HUES48 (cell line): ENCODE results near the gene EMD.

Experiments used
- H3K27ac ChIP-seq: one replicate; pipeline ENCODE4 v1.7.0; 2013; ENCODE audit warnings: low read depth, low read length, inconsistent platforms
- H3K27me3 ChIP-seq: 2 replicates; pipeline ENCODE4 v1.6.1; 2013; ENCODE audit warnings: mild to moderate bottlenecking, low read length; ENCODE audit not compliant: control insufficient read depth, insufficient read depth
- H3K36me3 ChIP-seq: 2 replicates; pipeline ENCODE4 v1.6.1; 2013; ENCODE audit warnings: low read length; ENCODE audit not compliant: control insufficient read depth, insufficient read depth
- H3K4me1 ChIP-seq: 2 replicates; pipeline ENCODE4 v1.6.1; 2013; ENCODE audit warnings: mild to moderate bottlenecking, low read length; ENCODE audit not compliant: control insufficient read depth, insufficient read depth
- H3K4me3 ChIP-seq: 2 replicates; pipeline ENCODE4 v1.5.1; 2013; ENCODE audit warnings: mild to moderate bottlenecking, low read depth, low read length
- H3K9ac ChIP-seq: 2 replicates; pipeline ENCODE4 v1.6.1; 2013; ENCODE audit warnings: mild to moderate bottlenecking, low read depth, low read length, moderate library complexity
- H3K9me3 ChIP-seq: 2 replicates; pipeline ENCODE4 v1.6.1; 2013; ENCODE audit warnings: low read length; ENCODE audit not compliant: control insufficient read depth, insufficient read depth

The EMD gene

DNA sequence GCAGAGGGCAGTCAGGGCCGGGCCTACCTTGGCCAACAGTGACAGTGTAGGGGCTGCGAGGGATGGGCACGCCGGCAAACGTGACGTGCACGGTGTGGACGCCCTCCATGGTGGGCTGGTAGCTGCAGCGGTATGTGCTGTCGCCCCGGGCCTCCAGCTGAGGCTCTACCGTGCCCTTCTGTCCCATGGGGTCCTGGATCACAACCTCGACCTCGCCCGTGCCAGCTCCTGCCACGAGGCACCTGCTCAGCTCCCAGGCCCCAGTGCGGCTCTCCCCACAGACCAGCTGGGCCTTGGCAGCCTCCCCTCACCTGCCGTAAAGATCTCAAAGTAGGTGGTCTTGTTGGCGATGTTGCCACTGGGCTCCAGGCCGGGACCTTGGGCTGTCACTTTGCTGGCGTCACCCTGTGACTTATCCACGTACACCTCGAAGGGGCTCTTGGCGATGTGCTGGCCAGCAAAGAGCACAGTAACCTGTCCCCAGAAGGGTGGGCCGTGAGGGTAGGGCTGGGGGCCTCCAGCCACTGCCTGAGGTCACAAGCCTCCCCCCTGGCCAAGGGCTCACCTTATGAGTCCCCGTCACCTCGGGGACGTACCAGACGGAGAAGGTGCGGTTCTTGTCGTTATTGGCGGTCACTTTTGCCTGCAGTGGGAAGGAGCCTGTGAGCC is 13.0 kb upstream of the EMD start:
- H3K27ac ChIP-seq = no peak overlapping the region
- H3K36me3 ChIP-seq = peaks cover 78% of the 10 kb centered on the region
- H3K4me1 ChIP-seq = no peaks in the 10 kb centered on the region

DNA sequence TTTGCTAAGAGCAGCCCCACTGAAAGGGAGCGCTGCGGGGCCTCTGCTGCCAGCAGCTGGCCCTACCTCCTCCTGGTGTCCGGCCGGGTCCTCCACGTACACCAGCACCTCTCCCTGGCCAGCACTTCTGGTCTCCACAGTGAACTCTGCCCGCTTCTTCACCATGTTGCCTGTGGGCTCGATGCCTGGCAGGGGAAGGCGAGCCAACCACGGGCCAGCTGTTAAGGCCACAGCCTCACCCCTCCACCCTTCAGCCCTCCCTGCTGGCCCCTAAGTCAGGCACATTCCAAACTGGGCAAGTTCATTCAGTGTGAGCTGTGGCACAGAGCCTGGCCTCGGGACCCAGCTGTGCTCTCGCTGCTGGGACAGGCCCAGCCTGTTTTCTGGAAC is 12.4 kb upstream of the EMD start:
- peak overlapping the region; percentile 26 for H3K27ac ChIP-seq
- no peaks in the 10 kb centered on the region for H3K27me3 ChIP-seq
- no peak overlapping the region for H3K9ac ChIP-seq
- H3K4me1 ChIP-seq = no peaks in the 10 kb centered on the region
- H3K4me3 ChIP-seq = no peak overlapping the region
- H3K36me3 ChIP-seq = peaks cover 73% of the 10 kb centered on the region
- peaks cover 27% of the 10 kb centered on the region for H3K9me3 ChIP-seq

More for the DNA sequence above, 13.0 kb upstream of the EMD start:
- Histone ChIP-seq H3K9ac (no peak overlapping the region), H3K9me3 (peaks cover 29% of the 10 kb centered on the region), H3K27me3 (no peaks in the 10 kb centered on the region), H3K4me3 (no peak overlapping the region)

DNA sequence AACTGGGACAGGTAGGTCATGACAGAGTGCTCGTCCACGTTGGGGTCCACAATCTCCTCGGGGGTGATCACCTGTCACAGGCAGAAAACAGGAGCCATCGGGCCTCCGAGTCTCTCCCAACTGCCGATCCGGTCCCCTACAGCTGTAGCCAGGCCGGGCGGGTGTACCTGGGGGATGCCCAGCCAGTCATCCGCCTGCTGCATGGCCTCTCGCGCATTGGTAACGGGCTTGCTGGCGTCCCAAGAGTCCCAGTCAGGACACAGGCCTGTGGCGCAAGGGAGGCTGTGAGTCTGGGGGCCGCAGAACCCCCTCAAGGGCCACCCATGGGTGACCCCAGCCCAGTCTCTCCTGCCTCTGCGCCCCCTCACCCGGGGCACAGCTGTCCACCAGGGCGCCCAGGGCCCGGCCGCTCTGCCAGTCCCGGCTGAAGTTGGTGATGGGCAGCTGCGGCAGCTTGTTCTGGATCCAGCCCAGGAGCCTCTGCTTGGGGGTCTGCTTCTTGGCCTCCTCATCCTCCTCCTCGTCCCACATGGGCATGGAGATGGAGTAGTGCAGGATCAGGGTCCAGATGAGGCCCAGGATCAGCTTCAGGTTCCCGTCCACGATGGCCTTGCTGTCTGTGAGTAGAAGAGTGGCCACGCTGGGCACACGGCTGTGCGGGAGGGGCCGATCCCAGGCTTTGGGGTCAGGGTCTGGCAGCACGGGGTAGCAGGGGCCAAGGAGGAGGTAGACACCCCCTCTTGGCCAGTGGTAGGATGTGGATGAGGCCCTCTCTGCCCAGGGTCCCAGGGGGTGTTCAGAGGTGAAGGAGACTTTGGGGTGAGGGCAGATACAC is 11.4 kb upstream of the EMD start:
- Histone ChIP-seq H3K36me3 (peaks cover 62% of the 10 kb centered on the region), H3K9me3 (peaks cover 27% of the 10 kb centered on the region), H3K27ac (peak overlapping the region; percentile 97), H3K4me1 (peaks cover 7% of the 10 kb centered on the region; the same call in 1 of the 2 replicates), H3K9ac (no peak overlapping the region), H3K27me3 (no peaks in the 10 kb centered on the region), H3K4me3 (0 out of 2 replicates have a peak overlapping the region, but pooled peaks have one; percentile 92)

DNA sequence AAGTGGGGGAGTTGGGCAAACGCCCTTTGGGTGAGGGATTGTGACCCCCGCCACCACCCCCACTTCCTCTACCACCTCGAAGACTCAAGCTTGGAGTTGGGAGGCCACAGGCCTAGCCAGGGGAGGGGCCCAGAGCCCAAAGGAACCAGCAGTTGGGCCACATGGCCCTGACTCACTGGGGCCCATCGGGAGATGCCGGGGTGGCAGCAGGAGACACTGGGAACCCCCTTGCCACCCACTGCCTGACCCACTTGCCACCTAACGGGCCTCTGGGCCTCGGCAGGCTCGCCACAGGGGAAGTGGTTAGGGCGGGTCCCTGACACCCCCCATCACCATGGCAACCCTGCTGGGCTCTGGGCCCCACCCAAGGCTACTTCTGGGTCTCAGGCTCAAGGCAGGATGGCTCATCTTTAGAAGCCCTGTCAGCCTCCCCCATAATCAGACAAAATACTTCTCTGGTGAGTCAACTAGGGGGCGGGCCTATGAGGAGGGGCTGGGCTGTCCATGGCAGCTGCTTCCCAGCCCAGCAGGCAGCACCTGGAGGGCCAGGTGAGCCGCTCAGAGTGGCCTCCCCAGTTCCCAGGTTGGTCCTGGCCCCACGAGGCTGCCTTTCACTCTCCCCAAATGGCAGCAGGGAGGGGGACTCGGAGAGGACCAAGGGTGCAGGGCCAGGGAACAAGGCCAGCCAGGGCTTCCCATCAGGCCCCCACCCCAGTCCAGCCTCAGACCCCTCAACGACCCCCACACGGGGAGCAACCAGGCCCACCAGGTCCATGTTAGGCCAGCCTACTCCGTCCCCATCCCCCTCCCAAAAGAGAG is 10.3 kb upstream of the EMD start:
- peaks cover 54% of the 10 kb centered on the region for H3K36me3 ChIP-seq
- 0 out of 2 replicates have a peak, but pooled peaks cover 1% of the 10 kb centered on the region for H3K27me3 ChIP-seq
- H3K4me3 ChIP-seq = peak overlapping the region; percentile 92
- peaks cover 15% of the 10 kb centered on the region for H3K4me1 ChIP-seq
- peak overlapping the region; percentile 81 for H3K9ac ChIP-seq
- peak overlapping the region; percentile 97 for H3K27ac ChIP-seq
- peaks cover 30% of the 10 kb centered on the region for H3K9me3 ChIP-seq

DNA sequence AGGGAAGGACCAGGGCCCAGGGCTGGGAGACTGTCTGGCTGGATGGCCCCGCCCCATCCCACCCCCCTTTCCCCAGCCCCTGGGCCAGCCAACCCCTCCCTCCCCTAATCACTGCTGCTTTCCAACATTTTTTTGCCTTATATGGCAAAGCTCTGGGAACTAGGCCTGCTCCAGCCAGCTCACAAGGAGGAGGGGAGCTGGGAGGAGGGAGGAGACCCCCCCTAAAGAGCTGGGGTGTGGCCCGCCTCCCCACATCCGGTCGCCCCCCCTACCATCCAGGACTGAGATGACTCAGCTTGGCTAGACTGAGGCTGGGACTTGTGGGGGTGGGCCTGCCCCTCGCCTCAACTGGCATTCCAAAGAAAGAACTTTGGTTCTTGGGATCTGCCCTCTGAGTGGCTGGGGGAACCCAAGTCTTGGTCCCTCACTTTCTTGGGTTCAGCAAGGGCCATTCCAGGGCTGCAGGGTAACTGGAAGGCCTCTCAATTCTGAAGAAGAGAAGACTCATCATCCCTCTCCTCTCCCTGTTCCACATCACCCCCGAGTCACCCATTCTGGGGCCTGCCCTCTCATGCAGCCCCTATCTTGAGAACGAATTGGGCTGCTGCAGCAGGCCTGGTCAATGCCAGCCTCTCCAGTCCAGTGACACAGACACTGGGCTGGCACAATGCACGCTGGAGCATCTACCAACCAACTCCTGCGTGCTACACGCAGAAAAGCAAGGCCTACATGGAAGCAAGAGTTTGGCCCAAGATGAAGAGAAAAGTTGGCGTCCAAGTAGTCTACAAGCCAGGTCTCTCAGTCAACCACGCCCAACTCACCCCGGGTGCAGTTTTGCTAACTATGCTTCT is 9.4 kb upstream of the EMD start:
- Histone ChIP-seq H3K4me3 (peak overlapping the region; percentile 92), H3K27me3 (peaks cover 4% of the 10 kb centered on the region; the same call in 1 of the 2 replicates), H3K9ac (peak overlapping the region; percentile 99), H3K36me3 (peaks cover 46% of the 10 kb centered on the region), H3K27ac (peak overlapping the region; percentile 97), H3K4me1 (peaks cover 18% of the 10 kb centered on the region), H3K9me3 (peaks cover 28% of the 10 kb centered on the region)

DNA sequence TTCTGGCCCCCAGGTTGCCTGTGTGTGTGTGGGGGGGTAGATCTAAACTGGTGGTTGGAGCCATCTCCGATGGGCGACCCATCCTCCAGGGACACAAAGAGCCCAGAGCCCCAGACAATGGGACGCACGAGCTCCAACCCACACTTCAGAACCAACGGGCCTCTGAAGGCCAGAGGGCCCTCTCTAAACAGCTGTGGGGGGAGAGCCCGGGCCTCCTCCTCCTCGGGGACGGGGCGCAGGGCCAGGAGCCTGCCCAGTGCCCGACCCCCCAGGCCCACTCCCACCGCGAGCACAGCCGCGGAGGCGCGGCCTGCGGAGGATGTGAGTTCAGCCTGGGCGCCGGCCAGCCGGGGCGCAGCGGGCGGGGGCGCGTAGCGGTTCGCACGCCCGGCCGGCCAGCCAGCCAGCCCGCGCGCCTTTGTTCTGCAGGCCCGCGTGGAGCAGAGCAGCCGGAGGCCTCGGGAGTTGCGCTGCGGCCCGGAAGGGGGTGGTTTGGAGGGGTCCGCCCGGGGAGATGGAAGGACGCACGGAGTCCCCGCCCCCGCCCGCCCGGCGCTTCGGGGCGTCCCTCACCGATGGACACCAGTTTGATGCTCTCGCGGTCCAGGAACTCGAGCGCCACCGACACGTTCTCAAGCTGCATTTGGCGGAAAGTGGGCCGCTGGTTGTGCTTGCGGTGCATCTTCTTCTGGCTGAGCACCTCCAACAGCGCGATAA is 8.6 kb upstream of the EMD start:
- Histone ChIP-seq H3K4me3 (peak overlapping the region; percentile 92), H3K36me3 (peaks cover 38% of the 10 kb centered on the region), H3K27ac (peak overlapping the region; percentile 97), H3K4me1 (peaks cover 18% of the 10 kb centered on the region), H3K9ac (peak overlapping the region; percentile 99), H3K9me3 (peaks cover 26% of the 10 kb centered on the region), H3K27me3 (peaks cover 4% of the 10 kb centered on the region; the same call in 1 of the 2 replicates)

DNA sequence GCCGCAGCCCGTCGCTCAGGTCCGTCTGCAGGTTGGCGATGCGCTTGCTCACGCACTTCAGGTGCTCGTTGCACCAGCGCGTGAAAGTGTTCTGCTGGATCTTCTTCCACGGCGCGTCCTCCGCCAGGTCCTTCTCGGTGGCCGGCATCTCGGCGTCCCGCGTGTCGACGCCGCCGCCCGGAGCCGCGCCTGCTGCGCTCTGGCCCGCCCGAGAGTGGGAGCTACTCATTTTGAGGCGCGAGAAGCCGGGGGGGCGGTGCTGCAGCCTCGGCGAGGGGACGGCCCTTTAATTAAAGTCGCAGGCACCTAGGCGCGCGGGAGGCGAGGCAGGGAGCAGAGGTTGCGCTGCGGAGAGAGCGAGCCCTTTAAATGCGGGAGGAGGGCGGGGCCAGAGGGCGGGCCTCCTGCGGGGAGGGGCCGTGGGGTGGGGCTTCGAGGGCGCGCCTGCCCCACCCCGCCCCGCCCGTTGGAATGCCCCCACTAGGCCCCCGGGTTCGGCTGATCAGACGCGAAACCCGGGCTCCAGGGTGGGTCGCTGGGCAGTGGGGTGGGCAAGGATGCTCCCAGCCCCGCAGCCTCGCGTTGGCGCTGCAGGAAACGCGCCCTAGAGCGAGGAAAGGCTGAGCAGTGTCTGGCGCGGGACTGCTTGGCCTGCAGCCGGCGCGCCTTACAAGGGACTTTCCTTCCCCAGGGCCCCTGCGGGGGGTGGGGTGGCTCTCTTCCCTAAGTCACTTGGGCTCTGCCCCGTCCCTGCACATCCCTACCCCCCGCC is 7.9 kb upstream of the EMD start:
- peak overlapping the region; percentile 97 for H3K27ac ChIP-seq
- H3K36me3 ChIP-seq = peaks cover 31% of the 10 kb centered on the region
- peak overlapping the region; percentile 99 for H3K9ac ChIP-seq
- H3K4me1 ChIP-seq = peaks cover 18% of the 10 kb centered on the region
- peaks cover 26% of the 10 kb centered on the region for H3K9me3 ChIP-seq
- H3K27me3 ChIP-seq = peaks cover 4% of the 10 kb centered on the region; the same call in 1 of the 2 replicates
- H3K4me3 ChIP-seq = peak overlapping the region; percentile 92

DNA sequence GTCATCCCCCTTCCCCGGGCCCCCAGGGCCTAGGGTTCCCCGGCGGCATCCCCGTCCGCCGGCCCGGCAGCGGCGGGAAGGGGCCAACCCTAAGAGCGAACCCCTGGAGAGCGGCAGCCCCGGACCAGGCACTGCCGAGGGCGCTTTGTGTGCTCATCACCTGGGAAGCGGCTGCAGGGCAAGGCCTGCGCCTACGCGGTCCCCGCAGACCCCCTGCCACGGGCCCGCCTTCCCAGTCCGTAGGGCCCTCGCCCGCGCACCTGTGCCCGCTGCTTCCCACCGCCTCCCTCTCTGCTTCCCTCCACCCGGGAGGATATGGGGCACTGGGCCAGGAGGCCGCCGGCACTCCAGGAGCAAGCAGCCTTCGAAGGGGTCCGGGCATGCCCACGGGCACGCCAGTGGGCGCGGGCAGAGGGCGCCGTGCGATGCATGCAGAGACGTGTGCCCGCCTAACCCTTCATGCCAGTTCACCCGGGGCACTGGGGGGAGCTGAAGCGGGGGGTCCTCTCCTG is 7.2 kb upstream of the EMD start:
- peaks cover 4% of the 10 kb centered on the region; the same call in 1 of the 2 replicates for H3K27me3 ChIP-seq
- peak overlapping the region; percentile 61 for H3K4me3 ChIP-seq
- no peak overlapping the region for H3K27ac ChIP-seq
- peaks cover 24% of the 10 kb centered on the region for H3K9me3 ChIP-seq
- H3K9ac ChIP-seq = no peak overlapping the region
- H3K36me3 ChIP-seq = peaks cover 24% of the 10 kb centered on the region
- peaks cover 18% of the 10 kb centered on the region for H3K4me1 ChIP-seq

DNA sequence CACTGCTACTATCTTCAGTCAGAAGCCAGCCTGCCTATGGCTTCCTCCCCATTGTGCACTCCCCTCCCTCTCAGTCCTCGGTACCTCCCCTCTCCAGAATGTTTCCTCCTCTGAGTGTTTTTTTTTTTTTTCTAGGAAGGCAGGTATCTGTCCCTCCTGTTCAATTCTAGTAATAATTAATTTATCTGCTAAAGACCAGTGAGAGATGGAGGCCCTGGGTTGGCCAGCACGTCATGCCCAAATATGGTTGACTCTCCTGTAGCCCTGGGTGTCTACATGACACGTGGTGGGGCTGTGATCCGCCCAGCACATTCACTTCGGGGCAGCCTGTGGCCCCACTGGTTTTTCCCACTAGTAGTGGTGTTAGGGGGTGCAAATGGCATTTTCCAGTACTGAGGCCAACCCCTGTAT is 6.5 kb upstream of the EMD start:
- Histone ChIP-seq H3K27ac (no peak overlapping the region), H3K4me1 (peaks cover 18% of the 10 kb centered on the region), H3K9me3 (peaks cover 22% of the 10 kb centered on the region), H3K27me3 (peaks cover 4% of the 10 kb centered on the region; the same call in 1 of the 2 replicates), H3K4me3 (no peak overlapping the region; the same call in 1 of the 2 replicates), H3K9ac (no peak overlapping the region), H3K36me3 (peaks cover 17% of the 10 kb centered on the region)
